Measurements from ENCODE around the gene FRYL. TPM values are rescaled to one million over a fixed set of nuclear protein-coding genes. Genes with fewer than 3 reads are reported as not detected.

The FRYL gene
- total RNA-seq, 1 experiment from 2014 or later, result 47.7 TPM

- ChIA-PET RAD21 (ENCODE audit: low non-redundant PET in 1 of 2, low total read pairs in 2 of 2, uncharacterized antibody in 2 of 2, unreplicated experiment in 2 of 2) (no interaction called here), POLR2A (no interaction called here), CTCF (no interaction called here)
- Histone ChIP-seq H3K4me3 (replicated peaks in 1 of 2; ENCODE audit: low read depth in 1 of 2, low read length in 2 of 2) (no peak overlapping the region), H4K20me1 (ENCODE audit: insufficient read depth) (no peaks in the 10 kb centered on the region), H3K9ac (ENCODE audit: low read length) (no peak overlapping the region), H3K36me3 (ENCODE audit: control insufficient read depth in 1 of 2, insufficient read depth in 2 of 2, low read length in 2 of 2) (peaks cover 0 to 2% of the 10 kb centered on the region in 2 experiments; a peak in 1 of 4 replicates), H3K9me2 (ENCODE audit: insufficient read depth) (no peaks in the 10 kb centered on the region), H3K79me2 (ENCODE audit: insufficient read depth, low read length) (no peaks in the 10 kb centered on the region), H3K27ac (ENCODE audit: low read depth, low read length) (no peak overlapping the region), H3K9me3 (ENCODE audit: control insufficient read depth in 1 of 2, insufficient read depth in 1 of 2, low read depth in 1 of 2, low read length in 2 of 2) (no peaks in the 10 kb centered on the region), H3K4me2 (ENCODE audit: low read length) (no peak overlapping the region), H2AFZ (ENCODE audit: low read depth, low read length, poor library complexity, severe bottlenecking) (no peak overlapping the region), H3K4me1 (ENCODE audit: control insufficient read depth in 1 of 2, insufficient read depth in 2 of 2, low read length in 2 of 2) (no peaks in the 10 kb centered on the region), H3K27me3 (ENCODE audit: insufficient read depth, low read length) (no peaks in the 10 kb centered on the region)
- no TSS peak for BruUV-seq (replicated peaks)
- intact Hi-C loops (cut with micrococcal nuclease), result no loop called here
- DNase-seq (ENCODE audit: low read depth, low spot score) (no peak), ATAC-seq (no peak)
- no peak for TF ChIP-seq ATF3 (IDR thresholded peaks at IDR 0.05)
- no peak for TF ChIP-seq MAX (IDR thresholded peaks at IDR 0.05)
- no peak for TF ChIP-seq ZNF274 (IDR thresholded peaks at IDR 0.05; ENCODE audit: low read depth, low read length)
- no peak for TF ChIP-seq EZH2 (IDR thresholded peaks at IDR 0.05)
- no peak for TF ChIP-seq POLR2A (IDR thresholded peaks at IDR 0.05; ENCODE audit: borderline replicate concordance, extremely low read depth, insufficient read depth, insufficient read length)
- TF ChIP-seq RAD21 (IDR thresholded peaks at IDR 0.05; ENCODE audit: low read depth), result no peak
- TF ChIP-seq JUND (IDR thresholded peaks at IDR 0.05), result no peak
- TF ChIP-seq POLR2AphosphoS5 (IDR thresholded peaks at IDR 0.05; ENCODE audit: low read depth, low read length), result no peak
- no peak for TF ChIP-seq TCF7L2 (IDR thresholded peaks at IDR 0.05; ENCODE audit: borderline replicate concordance, extremely low read depth, insufficient read depth, insufficient read length)
- TF ChIP-seq YY1 (IDR thresholded peaks at IDR 0.05; ENCODE audit: extremely low read depth, insufficient replicate concordance, low read depth, low read length), result no peak
- TF ChIP-seq SRF (IDR thresholded peaks at IDR 0.05; ENCODE audit: low read depth), result no peak
- TF ChIP-seq EGR1 (IDR thresholded peaks at IDR 0.05; ENCODE audit: low read depth), result no peak
Measured at GRCh38 chr4:48499551-48500066, 280.5 kb downstream of the FRYL start.

GRCh38 chr4:48498895-48499294 is 281.2 kb downstream of the FRYL start:
- no peaks in the 10 kb centered on the region for H4K20me1 ChIP-seq (ENCODE audit: insufficient read depth)
- no peaks in the 10 kb centered on the region for H3K27me3 ChIP-seq (ENCODE audit: insufficient read depth, low read length)
- H3K9me3 ChIP-seq (ENCODE audit: control insufficient read depth in 1 of 2, insufficient read depth in 1 of 2, low read depth in 1 of 2, low read length in 2 of 2), result no peaks in the 10 kb centered on the region
- peaks cover 0 to 2% of the 10 kb centered on the region in 2 experiments; a peak in 1 of 4 replicates for H3K36me3 ChIP-seq (ENCODE audit: control insufficient read depth in 1 of 2, insufficient read depth in 2 of 2, low read length in 2 of 2)
- H3K4me3 ChIP-seq (replicated peaks in 1 of 2; ENCODE audit: low read depth in 1 of 2, low read length in 2 of 2), result no peak overlapping the region
- no peaks in the 10 kb centered on the region for H3K4me1 ChIP-seq (ENCODE audit: control insufficient read depth in 1 of 2, insufficient read depth in 2 of 2, low read length in 2 of 2)
- H3K4me2 ChIP-seq (ENCODE audit: low read length), result no peak overlapping the region
- ChIA-PET POLR2A (no interaction called here), RAD21 (ENCODE audit: low non-redundant PET in 1 of 2, low total read pairs in 2 of 2, uncharacterized antibody in 2 of 2, unreplicated experiment in 2 of 2) (no interaction called here), CTCF (no interaction called here)
- intact Hi-C loops (cut with micrococcal nuclease), result no loop called here
- no peak overlapping the region for H3K9ac ChIP-seq (ENCODE audit: low read length)
- no peaks in the 10 kb centered on the region for H3K9me2 ChIP-seq (ENCODE audit: insufficient read depth)
- no TSS peak for BruUV-seq (replicated peaks)
- no peak overlapping the region for H3K27ac ChIP-seq (ENCODE audit: low read depth, low read length)
- H3K79me2 ChIP-seq (ENCODE audit: insufficient read depth, low read length), result no peaks in the 10 kb centered on the region
- DNase-seq (ENCODE audit: low read depth, low spot score) (no peak), ATAC-seq (no peak)
- H2AFZ ChIP-seq (ENCODE audit: low read depth, low read length, poor library complexity, severe bottlenecking), result no peak overlapping the region
- TF ChIP-seq RAD21 (IDR thresholded peaks at IDR 0.05; ENCODE audit: low read depth), result no peak
- TF ChIP-seq ZFX (IDR thresholded peaks at IDR 0.05), result no peak
- no peak for TF ChIP-seq TCF7L2 (IDR thresholded peaks at IDR 0.05; ENCODE audit: borderline replicate concordance, extremely low read depth, insufficient read depth, insufficient read length)
- no peak for TF ChIP-seq EZH2phosphoT487 (IDR thresholded peaks at IDR 0.05; ENCODE audit: borderline replicate concordance)
- no peak for TF ChIP-seq ZBTB33 (IDR thresholded peaks at IDR 0.05; ENCODE audit: extremely low read depth, insufficient replicate concordance, low read length)
- TF ChIP-seq YY1 (IDR thresholded peaks at IDR 0.05; ENCODE audit: extremely low read depth, insufficient replicate concordance, low read depth, low read length), result no peak
- no peak for TF ChIP-seq JUND (IDR thresholded peaks at IDR 0.05)
- TF ChIP-seq POLR2A (IDR thresholded peaks at IDR 0.05; ENCODE audit: borderline replicate concordance, extremely low read depth, insufficient read depth, insufficient read length), result no peak
- TF ChIP-seq SRF (IDR thresholded peaks at IDR 0.05; ENCODE audit: low read depth), result no peak
- no peak for TF ChIP-seq EGR1 (IDR thresholded peaks at IDR 0.05; ENCODE audit: low read depth)
- no peak for TF ChIP-seq FOSL1 (IDR thresholded peaks at IDR 0.05; ENCODE audit: low read depth)
- no peak for TF ChIP-seq CEBPB (IDR thresholded peaks at IDR 0.05; ENCODE audit: low read depth)
- no peak for TF ChIP-seq POLR2AphosphoS5 (IDR thresholded peaks at IDR 0.05; ENCODE audit: low read depth, low read length)
- TF ChIP-seq ZNF274 (IDR thresholded peaks at IDR 0.05; ENCODE audit: low read depth, low read length), result no peak
- TF ChIP-seq ELF1 (IDR thresholded peaks at IDR 0.05; ENCODE audit: borderline replicate concordance, low read depth), result no peak
- TF ChIP-seq ATF3 (IDR thresholded peaks at IDR 0.05), result no peak

Measured in HCT116 (cell line).